ENCODE results near the gene HGF.

DNA sequence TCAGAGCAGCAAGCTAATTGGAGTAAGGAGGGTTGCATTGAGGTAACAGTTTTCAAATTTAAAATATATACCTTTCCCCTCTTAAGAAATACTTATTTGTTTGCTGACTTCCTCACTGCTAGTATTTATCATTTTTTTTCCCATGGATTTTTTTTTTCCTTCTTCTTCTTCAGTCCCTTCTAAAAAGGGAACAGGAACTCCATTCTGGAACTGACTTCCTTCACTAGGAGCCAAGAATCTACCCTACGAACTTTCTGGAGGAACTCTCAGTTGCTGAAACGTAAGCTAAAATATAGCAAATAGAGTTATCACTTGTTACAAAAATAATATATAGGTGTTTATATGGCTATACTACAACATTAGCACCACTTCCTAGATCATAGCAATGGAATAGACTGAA lies 95.4 kb downstream of the HGF start:
- TF ChIP-seq, protein P1, sequence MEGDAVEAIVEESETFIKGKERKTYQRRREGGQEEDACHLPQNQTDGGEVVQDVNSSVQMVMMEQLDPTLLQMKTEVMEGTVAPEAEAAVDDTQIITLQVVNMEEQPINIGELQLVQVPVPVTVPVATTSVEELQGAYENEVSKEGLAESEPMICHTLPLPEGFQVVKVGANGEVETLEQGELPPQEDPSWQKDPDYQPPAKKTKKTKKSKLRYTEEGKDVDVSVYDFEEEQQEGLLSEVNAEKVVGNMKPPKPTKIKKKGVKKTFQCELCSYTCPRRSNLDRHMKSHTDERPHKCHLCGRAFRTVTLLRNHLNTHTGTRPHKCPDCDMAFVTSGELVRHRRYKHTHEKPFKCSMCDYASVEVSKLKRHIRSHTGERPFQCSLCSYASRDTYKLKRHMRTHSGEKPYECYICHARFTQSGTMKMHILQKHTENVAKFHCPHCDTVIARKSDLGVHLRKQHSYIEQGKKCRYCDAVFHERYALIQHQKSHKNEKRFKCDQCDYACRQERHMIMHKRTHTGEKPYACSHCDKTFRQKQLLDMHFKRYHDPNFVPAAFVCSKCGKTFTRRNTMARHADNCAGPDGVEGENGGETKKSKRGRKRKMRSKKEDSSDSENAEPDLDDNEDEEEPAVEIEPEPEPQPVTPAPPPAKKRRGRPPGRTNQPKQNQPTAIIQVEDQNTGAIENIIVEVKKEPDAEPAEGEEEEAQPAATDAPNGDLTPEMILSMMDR (IDR thresholded peaks at IDR 0.05), result no peak
- TF ChIP-seq EZH2 (IDR thresholded peaks at IDR 0.05; ENCODE audit: borderline replicate concordance, insufficient read depth, low read depth, low read length, poor library complexity, severe bottlenecking), result no peak

Data from B cell (primary cell).